C4-2B (cell line): ENCODE data around the gene PTPRN2.
"Not testable (repeated sequence)": the region's sequence is repeated elsewhere in the genome, so short reads cannot be mapped to it uniquely, and the experiment has no call there.

ENCODE experiments used
- H3K27ac ChIP-seq: fragments of 450-650 bp; 2 replicates; pipeline ENCODE4 v1.5.1; 2017
- ZFX ChIP-seq: fragments of 450-650 bp; IDR thresholded peaks from 2 replicates; pipeline ENCODE4 v1.6.1; 2017
- TF ChIP-seq, protein P1 (sequence below): fragments of 450-650 bp; conservative IDR thresholded peaks from 2 replicates; pipeline ENCODE4 v1.5.1; 2017; ENCODE audit warnings: mild to moderate bottlenecking

The PTPRN2 gene

DNA sequence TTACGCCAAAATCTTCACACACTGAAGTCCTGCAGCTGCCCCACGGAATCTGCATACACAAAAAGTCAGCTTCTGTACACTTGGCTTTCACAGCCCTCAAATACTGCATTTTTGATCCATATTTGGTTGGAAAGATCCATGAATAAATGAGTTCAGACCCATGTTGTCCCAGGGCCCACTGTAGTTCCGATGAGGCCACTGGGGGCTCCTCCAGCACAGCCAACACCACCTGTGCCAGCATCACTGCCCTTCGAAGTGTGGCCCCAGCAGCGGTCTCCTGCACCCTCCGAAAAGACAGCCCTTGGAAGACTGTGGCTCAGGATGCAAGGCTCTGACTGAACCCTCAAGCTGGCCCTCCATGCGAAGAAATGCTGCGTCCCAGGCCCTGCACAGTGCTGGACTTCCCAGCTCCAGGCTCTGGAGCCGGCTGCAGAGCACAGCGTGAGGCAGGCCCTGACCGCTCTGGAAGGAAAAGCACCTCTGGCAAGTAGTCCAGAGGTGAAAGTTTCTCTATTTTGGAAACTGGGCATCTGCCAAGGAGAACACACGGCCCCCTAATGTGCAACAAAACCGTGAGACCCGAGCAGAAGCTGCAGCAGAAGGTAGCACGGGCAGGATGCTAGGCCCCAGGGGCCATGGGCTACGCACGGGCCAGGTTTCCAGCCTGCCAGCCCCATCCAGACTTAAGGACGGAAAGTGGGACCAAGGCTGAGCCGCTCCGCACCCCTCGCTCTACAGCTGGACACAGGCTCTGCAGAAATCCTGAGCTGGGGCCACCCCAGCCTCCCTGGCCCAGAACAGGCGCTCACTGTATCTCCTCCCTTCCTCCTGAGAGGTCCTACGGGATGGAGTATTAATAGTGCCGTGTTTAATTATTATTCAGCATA, 62.6 kb downstream of the PTPRN2 start:
- no peak overlapping the region for H3K27ac ChIP-seq
- no peak for TF ChIP-seq ZFX
- TF ChIP-seq, protein P1, sequence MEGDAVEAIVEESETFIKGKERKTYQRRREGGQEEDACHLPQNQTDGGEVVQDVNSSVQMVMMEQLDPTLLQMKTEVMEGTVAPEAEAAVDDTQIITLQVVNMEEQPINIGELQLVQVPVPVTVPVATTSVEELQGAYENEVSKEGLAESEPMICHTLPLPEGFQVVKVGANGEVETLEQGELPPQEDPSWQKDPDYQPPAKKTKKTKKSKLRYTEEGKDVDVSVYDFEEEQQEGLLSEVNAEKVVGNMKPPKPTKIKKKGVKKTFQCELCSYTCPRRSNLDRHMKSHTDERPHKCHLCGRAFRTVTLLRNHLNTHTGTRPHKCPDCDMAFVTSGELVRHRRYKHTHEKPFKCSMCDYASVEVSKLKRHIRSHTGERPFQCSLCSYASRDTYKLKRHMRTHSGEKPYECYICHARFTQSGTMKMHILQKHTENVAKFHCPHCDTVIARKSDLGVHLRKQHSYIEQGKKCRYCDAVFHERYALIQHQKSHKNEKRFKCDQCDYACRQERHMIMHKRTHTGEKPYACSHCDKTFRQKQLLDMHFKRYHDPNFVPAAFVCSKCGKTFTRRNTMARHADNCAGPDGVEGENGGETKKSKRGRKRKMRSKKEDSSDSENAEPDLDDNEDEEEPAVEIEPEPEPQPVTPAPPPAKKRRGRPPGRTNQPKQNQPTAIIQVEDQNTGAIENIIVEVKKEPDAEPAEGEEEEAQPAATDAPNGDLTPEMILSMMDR: no peak

DNA sequence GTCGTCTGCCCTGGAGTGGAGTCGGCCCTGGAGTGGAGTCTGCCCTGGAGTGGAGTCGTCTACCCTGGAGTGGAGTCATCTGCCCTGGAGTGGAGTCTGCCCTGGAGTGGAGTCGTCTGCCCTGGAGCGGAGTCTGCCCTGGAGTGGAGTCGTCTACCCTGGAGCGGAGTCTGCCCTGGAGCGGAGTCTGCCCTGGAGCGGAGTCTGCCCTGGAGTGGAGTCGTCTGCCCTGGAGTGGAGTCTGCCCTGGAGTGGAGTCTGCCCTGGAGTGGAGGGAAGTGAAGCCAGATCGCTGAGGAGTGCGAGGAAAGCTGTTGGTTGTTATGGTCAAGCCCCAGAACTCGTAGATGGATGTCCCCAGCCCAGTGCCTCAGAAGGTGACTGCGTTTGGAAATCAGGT, 63.3 kb downstream of the PTPRN2 start:
- not testable (repeated sequence) for H3K27ac ChIP-seq

DNA sequence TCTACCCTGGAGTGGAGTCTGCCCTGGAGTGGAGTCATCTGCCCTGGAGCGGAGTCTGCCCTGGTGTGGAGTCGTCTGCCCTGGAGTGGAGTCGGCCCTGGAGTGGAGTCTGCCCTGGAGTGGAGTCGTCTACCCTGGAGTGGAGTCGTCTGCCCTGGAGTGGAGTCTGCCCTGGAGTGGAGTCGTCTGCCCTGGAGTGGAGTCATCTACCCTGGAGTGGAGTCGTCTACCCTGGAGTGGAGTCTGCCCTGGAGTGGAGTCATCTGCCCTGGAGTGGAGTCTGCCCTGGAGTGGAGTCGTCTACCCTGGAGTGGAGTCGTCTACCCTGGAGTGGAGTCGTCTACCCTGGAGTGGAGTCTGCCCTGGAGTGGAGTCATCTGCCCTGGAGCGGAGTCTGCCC, 63.7 kb downstream of the PTPRN2 start:
- H3K27ac ChIP-seq: not testable (repeated sequence)

GRCh38 chr7:158523165-158523856, 64.3 kb downstream of the PTPRN2 start:
- H3K27ac ChIP-seq: not testable (repeated sequence)

GRCh38 chr7:158521795-158522194, 65.8 kb downstream of the PTPRN2 start:
- H3K27ac ChIP-seq: not testable (repeated sequence)

- TF ChIP-seq ZFX: no peak
- TF ChIP-seq, protein P1: no peak
- no peak overlapping the region for H3K27ac ChIP-seq
These were observed 66.8 kb downstream of the PTPRN2 start for GRCh38 chr7:158520825-158521224.

GRCh38 chr7:158519633-158520174, 67.9 kb downstream of the PTPRN2 start:
- TF ChIP-seq ZFX: no peak
- TF ChIP-seq, protein P1: no peak
- no peak overlapping the region for H3K27ac ChIP-seq

- no peak overlapping the region for H3K27ac ChIP-seq
- TF ChIP-seq ZFX: no peak
- TF ChIP-seq, protein P1: no peak
These were observed 68.5 kb downstream of the PTPRN2 start for GRCh38 chr7:158518980-158519632.

- TF ChIP-seq ZFX: no peak
- TF ChIP-seq, protein P1: no peak
- no peak overlapping the region for H3K27ac ChIP-seq
These were observed 70.1 kb downstream of the PTPRN2 start for GRCh38 chr7:158517571-158517970.
